Fibroblast of gingiva (primary cell): ENCODE measurements around the gene CASZ1.

ENCODE experiments used
- DNase-seq: peaks from one replicate; pipeline ENCODE4 v3.0.0-alpha.2; 2011; ENCODE audit warnings: low read depth

CASZ1 gene

GRCh38 chr1:10753299-10753698 lies 43.1 kb downstream of the CASZ1 start:
- DNase-seq: no peak

GRCh38 chr1:10751561-10752085 lies 44.8 kb downstream of the CASZ1 start:
- no peak for DNase-seq

- DNase-seq: no peak
These were observed 45.3 kb downstream of the CASZ1 start for GRCh38 chr1:10751160-10751559.

- no peak for DNase-seq
These were observed 50.5 kb downstream of the CASZ1 start for GRCh38 chr1:10745886-10746455.

- DNase-seq: no peak
These were observed 51.1 kb downstream of the CASZ1 start for GRCh38 chr1:10745383-10745782.

GRCh38 chr1:10744654-10745238 lies 51.7 kb downstream of the CASZ1 start:
- no peak for DNase-seq

- DNase-seq: no peak
These were observed 52.4 kb downstream of the CASZ1 start for GRCh38 chr1:10744029-10744428.

GRCh38 chr1:10741696-10742095 lies 54.8 kb downstream of the CASZ1 start:
- no peak for DNase-seq

GRCh38 chr1:10740123-10740522 lies 56.3 kb downstream of the CASZ1 start:
- no peak for DNase-seq

GRCh38 chr1:10739589-10739988 lies 56.9 kb downstream of the CASZ1 start:
- no peak for DNase-seq

GRCh38 chr1:10738061-10739058 lies 58.1 kb downstream of the CASZ1 start:
- no peak for DNase-seq

GRCh38 chr1:10737651-10738050 lies 58.8 kb downstream of the CASZ1 start:
- DNase-seq: no peak

- no peak for DNase-seq
These were observed 59.5 kb downstream of the CASZ1 start for GRCh38 chr1:10736634-10737586.

- DNase-seq: no peak
These were observed 60.7 kb downstream of the CASZ1 start for GRCh38 chr1:10735563-10736305.

GRCh38 chr1:10734962-10735544 lies 61.4 kb downstream of the CASZ1 start:
- no peak for DNase-seq

GRCh38 chr1:10734375-10734774 lies 62.1 kb downstream of the CASZ1 start:
- no peak for DNase-seq

- no peak for DNase-seq
These were observed 62.7 kb downstream of the CASZ1 start for GRCh38 chr1:10733474-10734366.

GRCh38 chr1:10730985-10731384 lies 65.5 kb downstream of the CASZ1 start:
- DNase-seq: peak; percentile 56
